Kidney epithelial cell (primary cell): Measurements from ENCODE around the gene CDHR2. TPM values are rescaled to one million over a fixed set of nuclear protein-coding genes. Genes with fewer than 3 reads are reported as not detected.

Experiments used
- DNase-seq: peaks from one replicate; pipeline ENCODE4 v3.0.0-alpha.2; 2010; ENCODE audit warnings: low read depth
- H3K27me3 ChIP-seq: 2 replicates; pipeline ENCODE4 v1.6.0; 2011; ENCODE audit warnings: low read length; ENCODE audit not compliant: control insufficient read depth, insufficient read depth
- H3K36me3 ChIP-seq: 2 replicates; pipeline ENCODE4 v1.5.1; 2011; ENCODE audit warnings: low read length; ENCODE audit not compliant: control insufficient read depth, insufficient read depth
- H3K4me3 ChIP-seq: 2 replicates; pipeline ENCODE4 v1.5.1; 2011; ENCODE audit warnings: low read depth, mild to moderate bottlenecking, control low read depth, low read length
- total RNA-seq: library from RNA; depleted of rRNA; stranded (reverse); fragments of >200 nt; gene quantifications from 2 replicates; pipeline ENCODE4 v1.2.3, GENCODE V29; 2015
- TF ChIP-seq, protein P1 (sequence below): IDR thresholded peaks from 2 replicates; pipeline ENCODE4 v1.5.1; 2011; ENCODE audit warnings: mild to moderate bottlenecking, moderate library complexity, low read length, control low read depth, inconsistent platforms; ENCODE audit not compliant: insufficient read depth, poor library complexity, severe bottlenecking

CDHR2 gene
- total RNA-seq, 1 donor from 2014 or later, result 0.08 TPM

DNA sequence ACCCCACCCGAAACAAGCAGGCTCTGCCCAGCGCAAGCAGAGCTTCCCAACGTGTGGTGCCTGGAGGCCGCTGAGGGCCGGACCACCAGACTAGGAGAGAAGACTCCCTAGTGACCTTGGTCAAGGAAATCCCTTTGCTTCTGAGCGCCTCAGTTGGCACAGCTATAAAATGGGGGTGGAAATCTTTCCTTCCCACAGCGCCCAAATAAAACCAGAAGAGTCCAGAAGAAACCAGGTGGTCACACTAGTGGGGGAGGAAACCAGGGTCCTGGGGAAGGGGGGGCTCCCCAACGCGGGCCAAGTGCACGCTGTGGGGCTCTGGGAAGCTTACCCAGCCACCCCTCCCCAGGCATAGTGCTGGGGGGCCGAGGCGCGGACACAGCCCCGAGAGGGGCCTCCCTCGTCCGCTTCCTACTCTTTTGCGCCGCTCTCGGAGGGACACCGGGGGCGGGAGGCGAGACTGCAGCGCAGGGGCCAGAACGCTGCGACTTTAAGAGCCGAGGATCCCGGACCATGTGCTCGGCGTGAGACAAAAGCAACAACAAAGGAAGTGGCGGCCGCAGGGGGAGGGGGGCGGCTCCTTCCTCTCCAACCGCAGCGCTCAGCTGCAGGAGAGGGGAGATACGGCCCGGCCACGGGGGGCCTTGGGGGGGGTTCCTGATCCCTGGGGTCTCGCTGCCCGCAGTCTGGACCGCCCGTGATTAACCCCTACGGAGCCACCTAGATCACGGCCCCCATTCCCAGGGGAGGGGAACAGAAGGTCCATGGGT, 12.8 kb upstream of the CDHR2 start:
- TF ChIP-seq, protein P1, sequence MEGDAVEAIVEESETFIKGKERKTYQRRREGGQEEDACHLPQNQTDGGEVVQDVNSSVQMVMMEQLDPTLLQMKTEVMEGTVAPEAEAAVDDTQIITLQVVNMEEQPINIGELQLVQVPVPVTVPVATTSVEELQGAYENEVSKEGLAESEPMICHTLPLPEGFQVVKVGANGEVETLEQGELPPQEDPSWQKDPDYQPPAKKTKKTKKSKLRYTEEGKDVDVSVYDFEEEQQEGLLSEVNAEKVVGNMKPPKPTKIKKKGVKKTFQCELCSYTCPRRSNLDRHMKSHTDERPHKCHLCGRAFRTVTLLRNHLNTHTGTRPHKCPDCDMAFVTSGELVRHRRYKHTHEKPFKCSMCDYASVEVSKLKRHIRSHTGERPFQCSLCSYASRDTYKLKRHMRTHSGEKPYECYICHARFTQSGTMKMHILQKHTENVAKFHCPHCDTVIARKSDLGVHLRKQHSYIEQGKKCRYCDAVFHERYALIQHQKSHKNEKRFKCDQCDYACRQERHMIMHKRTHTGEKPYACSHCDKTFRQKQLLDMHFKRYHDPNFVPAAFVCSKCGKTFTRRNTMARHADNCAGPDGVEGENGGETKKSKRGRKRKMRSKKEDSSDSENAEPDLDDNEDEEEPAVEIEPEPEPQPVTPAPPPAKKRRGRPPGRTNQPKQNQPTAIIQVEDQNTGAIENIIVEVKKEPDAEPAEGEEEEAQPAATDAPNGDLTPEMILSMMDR, result no peak
- no peaks in the 10 kb centered on the region for H3K27me3 ChIP-seq
- H3K4me3 ChIP-seq, result peak overlapping the region; percentile 97
- no peak for DNase-seq
- H3K36me3 ChIP-seq, result peaks cover 3% of the 10 kb centered on the region

GRCh38 chr5:176536902-176537553, 12.1 kb upstream of the CDHR2 start, which contains the start of gene RNF44:
RNF44 (minus strand) TSS chr5:176537402; CDS start chr5:176532472, 4,930 bp downstream.
- Histone ChIP-seq H3K4me3 (peak within 1 kb of the TSS; percentile 97), H3K36me3 (no peaks in the 10 kb centered on the region), H3K27me3 (no peaks in the 10 kb centered on the region)
- TF ChIP-seq, protein P1, result no peak
- peak; percentile 83 for DNase-seq

DNA sequence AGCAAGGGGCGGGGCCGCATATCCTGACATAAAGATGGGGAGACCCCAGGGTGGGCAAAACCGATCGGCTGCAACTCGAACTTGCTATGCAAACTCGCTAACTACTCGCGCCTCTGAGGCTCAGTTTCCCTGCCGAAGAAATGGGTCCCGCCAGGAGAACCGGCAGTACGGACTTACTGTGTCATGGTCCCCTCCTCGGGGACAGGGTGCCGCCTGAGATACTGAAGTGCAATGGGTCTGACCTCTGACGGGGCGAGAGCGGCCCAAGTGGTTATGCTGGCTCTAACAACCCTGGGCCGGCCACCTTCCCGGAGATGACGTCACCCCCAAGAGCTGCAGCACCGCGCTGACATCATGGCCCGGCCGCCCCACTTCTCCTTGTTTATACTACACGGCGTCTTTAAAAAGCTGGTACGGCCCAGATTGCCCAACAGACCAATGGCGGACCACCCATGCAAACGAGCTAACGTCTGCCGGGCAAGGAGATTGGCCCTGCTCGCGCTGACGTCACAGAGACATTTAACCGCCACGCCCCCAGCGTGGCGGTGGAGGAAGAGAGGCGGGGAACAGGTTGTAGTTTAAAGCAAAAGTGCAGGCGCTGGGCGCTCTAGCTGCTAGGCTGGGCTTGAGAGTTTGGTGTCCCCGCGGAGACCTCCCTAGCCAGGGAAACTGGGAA, 11.4 kb upstream of the CDHR2 start:
- no peaks in the 10 kb centered on the region for H3K36me3 ChIP-seq
- TF ChIP-seq, protein P1, result no peak

GRCh38 chr5:176538230-176538988, 10.7 kb upstream of the CDHR2 start:
- TF ChIP-seq, protein P1, result no peak
- Histone ChIP-seq H3K27me3 (no peaks in the 10 kb centered on the region), H3K36me3 (no peaks in the 10 kb centered on the region), H3K4me3 (peak overlapping the region; percentile 15)
- no peak for DNase-seq

More for the DNA sequence above, 11.4 kb upstream of the CDHR2 start:
- Histone ChIP-seq H3K4me3 (peak overlapping the region; percentile 97), H3K27me3 (no peaks in the 10 kb centered on the region)
- peak; percentile 99 for DNase-seq

DNA sequence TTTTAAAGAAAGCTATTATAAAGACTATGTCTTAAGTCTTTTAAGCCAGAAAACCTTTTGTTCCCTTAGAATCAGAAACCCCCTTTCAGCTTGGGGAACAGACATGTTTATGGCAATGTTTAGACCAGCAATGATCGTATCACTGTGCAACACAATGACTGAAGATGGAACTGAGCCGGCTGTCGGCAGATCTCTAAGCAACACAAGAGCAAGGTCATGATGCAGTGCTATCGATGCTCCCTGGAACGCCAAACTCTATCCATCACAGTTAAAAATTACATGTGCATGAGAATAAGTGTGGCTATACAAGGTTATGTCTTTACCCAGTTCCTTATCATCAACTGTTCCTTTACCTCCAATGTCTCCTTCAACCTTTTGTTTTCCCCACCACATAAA, 10.2 kb upstream of the CDHR2 start:
- DNase-seq, result no peak
- Histone ChIP-seq H3K36me3 (no peaks in the 10 kb centered on the region), H3K4me3 (no peak overlapping the region), H3K27me3 (no peaks in the 10 kb centered on the region)
- TF ChIP-seq, protein P1, result no peak
